Right hindlimb (tissue), 1 donor: Measurements from ENCODE around the gene GJA8.
"Not testable (repeated sequence)": the region's sequence is repeated elsewhere in the genome, so short reads cannot be mapped to it uniquely, and the experiment has no call there.

Experiments
- DNase-seq: peaks from one replicate; pipeline ENCODE4 v3.0.0-alpha.2; 2018

GJA8 gene

DNA sequence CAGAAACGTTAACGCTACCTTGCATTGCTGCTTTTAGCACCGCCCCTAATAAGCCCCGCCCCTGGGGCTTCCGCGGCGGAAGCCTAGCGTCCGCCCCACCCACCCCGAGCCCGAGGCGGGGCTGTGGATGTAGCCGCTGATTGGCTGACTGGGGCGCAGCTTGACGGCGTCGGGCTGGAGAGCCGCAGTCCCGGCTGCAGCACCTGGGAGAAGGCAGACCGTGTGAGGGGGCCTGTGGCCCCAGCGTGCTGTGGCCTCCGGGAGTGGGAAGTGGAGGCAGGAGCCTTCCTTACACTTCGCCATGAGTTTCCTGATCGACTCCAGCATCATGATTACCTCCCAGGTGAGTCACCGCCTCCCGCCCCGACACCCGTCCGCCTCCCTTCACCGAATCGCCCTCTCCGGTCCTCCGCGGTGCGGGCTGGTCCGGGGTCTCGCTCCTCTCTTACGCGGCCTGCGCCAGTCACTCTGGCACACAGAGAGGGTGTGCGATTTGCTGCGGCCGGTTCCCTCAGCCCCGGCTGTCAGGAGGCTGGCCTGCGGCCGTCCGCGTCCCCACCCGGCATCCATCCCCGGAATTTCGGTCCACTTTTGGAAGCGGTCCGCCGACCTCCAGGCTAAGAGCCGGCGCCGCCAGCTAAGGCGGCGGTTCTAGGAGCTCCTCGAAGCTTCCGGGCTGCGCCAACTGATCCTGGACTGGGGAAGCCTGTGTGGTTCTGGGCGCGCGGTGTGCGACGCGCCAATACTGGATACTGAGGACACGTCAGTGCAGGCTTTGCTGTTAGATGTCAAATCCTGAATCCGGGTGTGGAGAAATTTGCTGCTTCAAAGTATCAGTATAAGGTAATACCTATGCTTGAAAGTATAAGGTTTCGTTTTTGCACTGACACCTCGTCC, 25.9 kb downstream of the GJA8 start, which contains the start of gene GPR89B:
Gene GPR89B, plus strand, starts transcription at position 185 of the 897 bp plus-strand sequence. Its CDS starts 117 bp downstream, at position 302.
- DNase-seq = peak; percentile 93

DNA sequence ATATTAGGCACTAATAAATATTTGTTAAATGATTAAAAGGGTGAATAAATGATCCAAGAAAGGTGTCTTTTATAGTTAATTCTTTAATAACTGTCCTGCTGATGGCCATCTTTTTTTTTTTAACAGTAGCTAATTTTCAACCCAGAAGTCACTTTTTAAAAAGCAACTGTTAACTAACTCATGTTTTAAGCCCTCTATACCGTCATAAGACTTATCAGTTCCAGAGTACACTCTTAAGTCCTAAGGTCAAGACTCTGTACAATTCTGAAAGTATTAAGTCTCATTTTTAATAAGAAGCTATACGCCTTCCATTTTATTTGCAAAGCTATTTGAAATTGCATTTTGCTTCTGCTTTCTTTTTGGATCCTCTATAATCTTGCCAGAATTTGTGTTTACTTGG, 28.5 kb downstream of the GJA8 start:
- DNase-seq = not testable (repeated sequence)

DNA sequence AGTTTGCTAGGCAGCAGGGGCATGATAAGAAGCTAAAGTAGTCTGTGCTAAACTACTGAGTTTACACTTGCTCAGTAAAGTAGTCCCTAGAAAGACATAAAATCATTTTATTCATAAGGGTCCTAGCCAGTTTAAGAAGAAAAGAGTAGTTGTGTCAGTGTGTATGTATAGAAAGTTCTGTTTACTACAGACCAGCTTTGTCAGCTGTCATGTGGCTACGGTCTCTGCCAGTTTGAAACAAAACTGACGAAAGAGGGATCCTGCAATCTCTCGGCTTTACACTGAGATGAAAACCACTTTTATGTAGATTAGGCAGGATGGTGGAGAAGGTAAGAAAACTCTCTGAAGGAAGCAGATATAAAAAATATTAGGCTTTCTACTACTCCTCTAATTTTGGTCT, 32.7 kb downstream of the GJA8 start:
- not testable (repeated sequence) for DNase-seq

DNA sequence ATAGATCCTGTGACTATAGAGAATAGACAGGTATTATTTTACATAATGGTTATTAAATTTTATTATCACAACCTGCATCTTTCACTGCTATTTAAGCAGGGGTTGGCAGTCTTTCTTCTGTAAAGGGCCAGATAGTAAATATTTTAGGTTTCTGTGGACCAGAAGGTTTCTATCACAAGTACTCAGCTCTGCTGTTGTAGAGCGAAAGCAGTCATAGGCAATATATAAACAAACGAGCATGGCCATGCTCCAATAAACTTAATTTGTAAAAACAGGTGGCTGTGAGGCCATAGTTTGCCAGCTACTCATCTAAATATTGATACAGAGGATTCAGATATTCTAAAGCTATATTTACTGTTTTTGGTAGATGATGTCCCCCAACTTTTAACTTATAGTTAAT, 37.9 kb downstream of the GJA8 start:
- not testable (repeated sequence) for DNase-seq

DNA sequence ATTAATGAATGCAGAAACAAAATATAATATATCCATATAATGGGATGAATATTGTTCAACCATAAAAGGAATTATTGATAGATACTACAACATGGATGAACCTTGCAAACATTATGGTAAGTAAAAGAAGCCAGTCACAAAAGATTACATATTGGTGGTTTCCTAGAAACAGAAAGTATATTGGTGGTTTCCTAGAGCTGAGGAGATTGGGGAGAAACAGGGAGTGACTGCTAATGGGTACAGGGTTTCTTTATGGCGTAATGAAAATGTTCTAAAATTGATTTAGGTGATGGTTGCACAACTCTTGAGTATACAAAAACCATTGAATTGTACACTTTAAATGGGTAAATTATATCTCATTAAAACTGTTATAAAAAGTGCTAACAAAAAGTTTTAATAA, 40.0 kb downstream of the GJA8 start:
- DNase-seq = not testable (repeated sequence)

DNA sequence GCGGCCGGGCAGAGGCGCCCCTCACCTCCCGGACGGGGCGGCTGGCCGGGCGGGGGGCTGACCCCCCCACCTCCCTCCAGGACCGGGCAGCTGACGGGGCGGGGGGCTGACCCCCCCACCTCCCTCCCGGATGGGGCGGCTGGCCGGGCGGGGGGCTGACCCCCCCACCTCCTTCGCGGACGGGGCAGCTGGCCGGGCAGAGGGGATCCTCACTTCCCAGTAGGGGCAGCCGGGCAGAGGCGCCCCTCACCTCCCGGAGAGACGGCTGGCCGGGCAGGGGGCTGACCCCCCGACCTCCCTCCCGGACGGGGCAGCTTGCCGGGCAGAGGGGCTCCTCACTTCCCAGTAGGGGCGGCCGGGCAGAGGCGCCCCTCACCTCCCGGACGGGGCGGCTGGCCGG, 46.9 kb downstream of the GJA8 start:
- DNase-seq = not testable (repeated sequence)
